Effector memory CD8-positive, alpha-beta T cell (primary cell): Measurements from ENCODE around the gene RGSL1.

Experiments used
- ATAC-seq: fragments of 150-1000 bp; cut with Tn5 transposase; replicated peaks from 2 replicates; pipeline ENCODE4 v1.10.0; 2021; ENCODE audit warnings: mild to moderate bottlenecking, moderate library complexity
- DNase-seq, 3 experiments: peaks; one replicate each; pipeline ENCODE4 v3.0.0; 2021
- H3K27ac Mint-ChIP-seq, 2 donors: one replicate each; pipeline ENCODE4 v1.8.0; 2022; ENCODE audit warnings: mild to moderate bottlenecking in 2 of 2, mixed read lengths in 2 of 2, moderate library complexity in 2 of 2
- H3K27me3 Mint-ChIP-seq, 2 donors: one replicate each; pipeline ENCODE4 v1.8.0; 2022; ENCODE audit warnings: mixed read lengths in 2 of 2
- H3K36me3 Mint-ChIP-seq: one replicate; pipeline ENCODE4 v1.8.0; 2022; ENCODE audit warnings: mild to moderate bottlenecking, moderate library complexity, mixed read lengths; ENCODE audit not compliant: insufficient read depth
- H3K4me1 Mint-ChIP-seq, 2 donors: one replicate each; pipeline ENCODE4 v1.8.0; 2022; ENCODE audit warnings: low read depth in 2 of 2, mixed read lengths in 2 of 2
- H3K4me3 Mint-ChIP-seq, 2 donors: one replicate each; pipeline ENCODE4 v1.8.0; 2022; ENCODE audit warnings: mild to moderate bottlenecking in 2 of 2, mixed read lengths in 2 of 2, moderate library complexity in 2 of 2
- H3K9me3 Mint-ChIP-seq, 2 donors: one replicate each; pipeline ENCODE4 v1.8.0; 2022; ENCODE audit warnings: mixed read lengths in 2 of 2

RGSL1 gene

DNA sequence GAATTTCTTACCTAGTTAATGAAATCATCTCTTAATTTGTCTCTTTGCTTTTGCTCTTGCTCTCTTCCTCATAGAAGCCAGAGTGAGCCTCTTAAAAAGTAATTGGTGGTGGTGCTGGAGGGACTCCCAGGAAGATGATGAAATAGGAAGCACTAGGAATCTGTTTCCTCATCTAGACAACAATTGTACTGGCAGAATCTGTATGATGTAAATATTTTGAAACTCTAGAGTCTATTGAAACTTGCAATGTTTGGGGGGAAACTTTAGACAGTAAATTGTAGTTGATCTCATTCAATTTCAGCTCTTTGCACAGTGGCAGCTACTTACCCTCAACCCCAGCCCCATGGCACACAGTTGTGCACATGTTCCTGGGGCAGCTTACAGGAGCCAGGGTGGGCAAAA, 10.6 kb downstream of the RGSL1 start:
- ATAC-seq (no peak), DNase-seq (no peak)
- Mint-ChIP-seq H3K9me3 (no peaks in the 10 kb centered on the region), H3K4me3 (no peak overlapping the region), H3K27ac (no peak overlapping the region), H3K36me3 (no peaks in the 10 kb centered on the region), H3K4me1 (no peaks in the 10 kb centered on the region), H3K27me3 (peaks cover 52 to 63% of the 10 kb centered on the region in 2 donors)

GRCh38 chr1:182473556-182473955, 23.6 kb downstream of the RGSL1 start:
- Mint-ChIP-seq H3K27ac (no peak overlapping the region), H3K4me1 (no peaks in the 10 kb centered on the region), H3K9me3 (peaks cover 3 to 5% of the 10 kb centered on the region in 2 donors), H3K4me3 (no peak overlapping the region), H3K27me3 (peaks cover 38 to 60% of the 10 kb centered on the region in 2 donors), H3K36me3 (no peaks in the 10 kb centered on the region)
- DNase-seq: no peak
- ATAC-seq: no peak

DNA sequence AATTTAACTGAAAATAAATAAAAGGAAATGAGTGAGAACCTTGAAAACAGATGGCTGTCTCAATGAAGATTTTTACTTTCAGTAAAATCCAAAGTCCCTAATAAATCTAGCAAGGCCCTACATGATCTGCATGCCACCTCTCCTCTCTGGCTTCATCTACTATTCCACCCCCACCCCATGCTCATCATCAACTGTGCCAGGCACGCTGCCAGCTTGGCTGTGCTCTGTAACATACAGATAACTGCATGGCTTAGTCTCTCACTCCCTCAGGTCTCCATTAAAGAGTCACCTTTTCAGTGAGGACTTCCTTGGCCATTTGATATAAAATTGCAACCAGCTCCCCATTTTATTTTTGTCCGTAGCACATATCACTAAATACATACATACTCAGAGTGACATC, 26.7 kb downstream of the RGSL1 start:
- no peak overlapping the region for H3K4me3 Mint-ChIP-seq
- no peaks in the 10 kb centered on the region for H3K36me3 Mint-ChIP-seq
- peaks cover 52% of the 10 kb centered on the region in 2 donors for H3K27me3 Mint-ChIP-seq
- no peak for DNase-seq
- no peak for ATAC-seq
- peaks cover 7 to 11% of the 10 kb centered on the region in 2 donors for H3K9me3 Mint-ChIP-seq
- H3K4me1 Mint-ChIP-seq: no peaks in the 10 kb centered on the region
- H3K27ac Mint-ChIP-seq: no peak overlapping the region

DNA sequence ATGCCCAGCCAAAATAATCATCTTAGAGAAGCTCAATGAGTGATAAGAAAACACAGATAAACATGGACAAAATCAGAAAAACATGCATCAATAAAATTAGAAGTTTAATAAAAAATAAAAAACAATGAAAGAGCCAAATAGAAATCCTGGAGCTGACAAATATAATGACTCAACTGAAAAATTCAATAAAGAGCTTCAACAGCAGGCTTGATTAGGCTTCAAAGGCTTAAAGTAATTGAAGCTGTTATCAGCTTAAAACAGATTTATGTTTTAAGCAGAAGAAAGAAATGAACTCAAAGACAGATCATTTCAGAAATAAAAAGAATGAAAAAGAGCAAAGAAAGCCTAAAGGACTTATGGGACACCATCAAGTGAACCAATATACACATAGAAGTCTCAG, 28.3 kb downstream of the RGSL1 start:
- peaks cover 50 to 51% of the 10 kb centered on the region in 2 donors for H3K27me3 Mint-ChIP-seq

DNA sequence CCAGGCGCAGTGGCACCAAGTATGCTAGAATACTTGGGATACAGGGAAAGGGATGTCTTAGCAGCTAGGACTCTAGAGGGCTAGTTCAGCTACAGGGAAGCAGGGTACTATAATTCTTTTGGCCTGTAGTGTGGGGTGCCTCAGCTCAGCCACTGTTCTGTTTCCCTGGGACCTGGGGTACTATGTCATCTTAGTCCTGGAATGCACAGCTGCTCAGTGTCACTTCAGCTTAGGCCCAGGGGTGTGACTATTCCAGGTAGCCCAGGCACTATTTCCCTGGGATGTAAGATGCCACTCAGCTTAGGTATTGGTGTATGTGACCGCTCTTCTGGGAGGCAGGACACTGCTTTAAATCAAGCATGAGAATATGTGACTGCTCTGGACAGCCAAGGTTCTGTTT, 34.1 kb downstream of the RGSL1 start:
- Mint-ChIP-seq H3K9me3 (peaks cover 0 to under 1% of the 10 kb centered on the region in 2 donors), H3K4me1 (no peaks in the 10 kb centered on the region), H3K27ac (no peak overlapping the region), H3K27me3 (peaks cover 32 to 45% of the 10 kb centered on the region in 2 donors), H3K36me3 (no peaks in the 10 kb centered on the region), H3K4me3 (no peak overlapping the region)
- ATAC-seq (no peak), DNase-seq (no peak)

More for the DNA sequence above, 28.3 kb downstream of the RGSL1 start:
- H3K4me3 Mint-ChIP-seq: no peak overlapping the region
- H3K4me1 Mint-ChIP-seq: no peaks in the 10 kb centered on the region
- no peaks in the 10 kb centered on the region for H3K36me3 Mint-ChIP-seq
- ATAC-seq: no peak
- H3K9me3 Mint-ChIP-seq: peaks cover 7 to 11% of the 10 kb centered on the region in 2 donors
- no peak overlapping the region for H3K27ac Mint-ChIP-seq
- no peak for DNase-seq

DNA sequence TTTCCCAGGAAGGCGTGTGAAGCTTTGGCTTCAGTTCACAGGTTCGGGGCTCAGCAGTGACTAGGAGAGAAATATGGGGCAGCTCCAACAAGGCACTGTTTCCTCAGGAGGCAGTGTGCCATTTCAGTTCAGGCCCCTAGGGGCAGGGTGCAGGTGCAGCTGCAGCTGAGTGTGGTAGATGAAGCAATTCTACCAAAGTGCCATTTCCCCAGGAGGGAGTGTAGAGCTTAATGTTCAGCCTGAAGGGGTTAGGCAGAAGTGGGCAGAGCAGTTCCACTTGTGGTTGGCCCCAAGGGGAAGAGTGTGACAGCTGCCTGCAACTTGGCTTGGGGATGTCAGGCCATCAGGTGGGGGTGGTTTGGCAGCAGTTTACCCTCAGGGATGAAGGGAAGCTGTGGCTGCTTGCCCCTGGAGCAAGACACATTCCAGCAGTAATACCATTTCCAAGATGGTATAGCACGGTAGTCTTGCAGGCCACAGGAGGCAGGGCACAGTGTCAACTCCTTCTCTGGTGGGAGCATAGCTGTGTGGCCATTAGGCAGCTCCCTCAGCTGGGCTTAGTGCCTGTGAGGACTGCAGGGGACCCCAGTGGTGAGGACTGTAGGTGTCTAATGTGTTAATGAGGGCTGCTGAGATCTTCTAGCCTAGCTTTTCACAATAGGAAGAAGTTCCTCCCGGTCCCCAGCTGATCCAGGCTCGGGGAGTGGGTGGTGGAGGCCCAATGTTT, 34.7 kb downstream of the RGSL1 start:
- H3K36me3 Mint-ChIP-seq: no peaks in the 10 kb centered on the region
- H3K27ac Mint-ChIP-seq: no peak overlapping the region
- H3K9me3 Mint-ChIP-seq: no peaks in the 10 kb centered on the region

GRCh38 chr1:182485861-182486260, 35.9 kb downstream of the RGSL1 start:
- H3K36me3 Mint-ChIP-seq: no peaks in the 10 kb centered on the region
- no peak for DNase-seq
- H3K27me3 Mint-ChIP-seq: peaks cover 20 to 40% of the 10 kb centered on the region in 2 donors
- H3K9me3 Mint-ChIP-seq: no peaks in the 10 kb centered on the region
- no peak for ATAC-seq
- H3K4me3 Mint-ChIP-seq: no peak overlapping the region
- no peaks in the 10 kb centered on the region for H3K4me1 Mint-ChIP-seq
- H3K27ac Mint-ChIP-seq: no peak overlapping the region

More for the DNA sequence above, 34.7 kb downstream of the RGSL1 start:
- Mint-ChIP-seq H3K4me3 (no peak overlapping the region), H3K4me1 (no peaks in the 10 kb centered on the region), H3K27me3 (peaks cover 26 to 45% of the 10 kb centered on the region in 2 donors)
- DNase-seq (no peak), ATAC-seq (peak; percentile 50)

- DNase-seq (no peak), ATAC-seq (no peak)
- Mint-ChIP-seq H3K27ac (no peak overlapping the region), H3K4me1 (no peaks in the 10 kb centered on the region), H3K36me3 (no peaks in the 10 kb centered on the region), H3K9me3 (no peaks in the 10 kb centered on the region), H3K27me3 (peaks cover 13 to 32% of the 10 kb centered on the region in 2 donors), H3K4me3 (no peak overlapping the region)
Observed at GRCh38 chr1:182488803-182489202, 38.9 kb downstream of the RGSL1 start.

- no peaks in the 10 kb centered on the region for H3K4me1 Mint-ChIP-seq
- ATAC-seq: no peak
- H3K27ac Mint-ChIP-seq: no peak overlapping the region
- H3K9me3 Mint-ChIP-seq: no peaks in the 10 kb centered on the region
- H3K4me3 Mint-ChIP-seq: no peak overlapping the region
- no peaks in the 10 kb centered on the region for H3K36me3 Mint-ChIP-seq
- H3K27me3 Mint-ChIP-seq: peaks cover 4 to 15% of the 10 kb centered on the region in 2 donors
- DNase-seq: no peak
Observed at GRCh38 chr1:182493063-182493462, 43.1 kb downstream of the RGSL1 start.

DNA sequence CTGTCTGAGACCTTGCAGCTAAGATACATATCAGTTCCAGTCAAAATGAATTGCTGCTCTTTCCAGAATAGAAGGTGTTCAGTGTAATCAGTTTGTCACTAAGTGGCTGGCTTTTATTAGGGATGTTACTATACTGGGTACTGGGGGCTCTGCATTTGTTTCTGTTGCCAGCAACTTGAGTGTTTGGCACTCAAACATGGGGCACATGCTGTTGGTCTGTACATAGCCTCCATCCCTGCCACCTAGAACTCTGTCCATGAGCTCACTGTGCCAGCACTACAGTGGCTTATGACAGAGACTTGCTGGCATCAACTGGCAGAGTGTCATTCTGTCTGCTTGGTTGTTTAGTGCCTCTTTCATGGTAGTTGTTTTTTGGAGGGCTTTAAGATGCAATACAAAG, 45.1 kb downstream of the RGSL1 start:
- Mint-ChIP-seq H3K4me3 (no peak overlapping the region), H3K4me1 (no peaks in the 10 kb centered on the region), H3K27me3 (peaks cover 0 to 9% of the 10 kb centered on the region in 2 donors), H3K9me3 (no peaks in the 10 kb centered on the region), H3K36me3 (no peaks in the 10 kb centered on the region), H3K27ac (no peak overlapping the region)
- ATAC-seq (no peak), DNase-seq (no peak)

- DNase-seq (no peak), ATAC-seq (no peak)
- H3K9me3 Mint-ChIP-seq: no peaks in the 10 kb centered on the region
- peaks cover 0 to 9% of the 10 kb centered on the region in 2 donors for H3K27me3 Mint-ChIP-seq
- H3K27ac Mint-ChIP-seq: no peak overlapping the region
- H3K4me1 Mint-ChIP-seq: no peaks in the 10 kb centered on the region
- H3K4me3 Mint-ChIP-seq: no peak overlapping the region
- H3K36me3 Mint-ChIP-seq: no peaks in the 10 kb centered on the region
Observed at GRCh38 chr1:182495693-182496092, 45.7 kb downstream of the RGSL1 start.

DNA sequence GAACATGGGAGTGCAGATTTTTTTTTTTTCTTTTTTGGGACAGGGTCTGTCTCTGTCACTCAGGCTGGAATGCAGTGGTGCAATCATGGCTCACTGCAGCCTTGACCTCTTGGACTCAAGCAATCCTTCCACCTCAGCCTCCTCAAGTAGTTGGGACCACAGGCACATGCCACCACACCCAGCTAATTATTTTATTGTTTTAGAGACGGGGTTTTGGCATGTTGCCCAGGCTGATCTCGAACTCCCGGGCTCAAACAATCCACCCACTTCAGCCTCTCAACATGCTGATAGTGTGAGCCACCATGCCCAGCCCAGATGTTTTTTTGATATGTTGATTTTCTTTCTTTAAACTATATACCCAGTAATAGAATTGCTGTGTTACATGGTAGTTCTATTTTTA, 57.7 kb downstream of the RGSL1 start:
- Mint-ChIP-seq H3K4me3 (no peak overlapping the region), H3K4me1 (no peaks in the 10 kb centered on the region), H3K27ac (no peak overlapping the region), H3K27me3 (peaks cover 34 to 41% of the 10 kb centered on the region in 2 donors), H3K36me3 (no peaks in the 10 kb centered on the region), H3K9me3 (no peaks in the 10 kb centered on the region)
- ATAC-seq: no peak
- DNase-seq: no peak

- peaks cover 0 to 3% of the 10 kb centered on the region in 2 donors for H3K9me3 Mint-ChIP-seq
- DNase-seq: no peak
- H3K4me3 Mint-ChIP-seq: no peak overlapping the region
- no peak for ATAC-seq
- H3K4me1 Mint-ChIP-seq: no peaks in the 10 kb centered on the region
- no peak overlapping the region for H3K27ac Mint-ChIP-seq
- peaks cover 34 to 42% of the 10 kb centered on the region in 2 donors for H3K27me3 Mint-ChIP-seq
- H3K36me3 Mint-ChIP-seq: no peaks in the 10 kb centered on the region
Observed at GRCh38 chr1:182515556-182515955, 65.6 kb downstream of the RGSL1 start.

DNA sequence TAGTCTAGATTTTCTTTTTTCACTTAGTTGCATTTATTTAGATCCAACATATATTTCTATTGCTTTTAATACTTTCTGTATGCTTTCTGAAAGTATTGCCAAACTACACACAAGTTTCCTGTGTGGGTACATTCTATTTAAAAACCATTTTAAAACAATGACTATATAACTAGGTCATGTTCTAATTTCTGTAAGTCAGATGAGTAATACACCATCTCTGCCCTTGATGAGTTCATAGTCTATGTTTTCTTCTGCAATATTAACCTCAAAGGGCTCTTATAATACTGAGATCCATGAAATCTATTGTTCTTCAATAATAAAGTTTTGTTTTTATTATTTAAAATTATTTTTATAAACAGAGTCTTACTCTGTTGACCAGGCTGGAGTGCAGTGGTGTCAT, 70.8 kb downstream of the RGSL1 start:
- H3K27me3 Mint-ChIP-seq: peaks cover 21 to 38% of the 10 kb centered on the region in 2 donors
- no peaks in the 10 kb centered on the region for H3K4me1 Mint-ChIP-seq
- H3K4me3 Mint-ChIP-seq: no peak overlapping the region
- DNase-seq (no peak), ATAC-seq (no peak)
- H3K9me3 Mint-ChIP-seq: peaks cover 7 to 11% of the 10 kb centered on the region in 2 donors
- H3K36me3 Mint-ChIP-seq: no peaks in the 10 kb centered on the region
- H3K27ac Mint-ChIP-seq: no peak overlapping the region
